Neuronal stem cell (in vitro differentiated cells): ENCODE results near the gene AQP7.
A peak's percentile ranks its signal among the peaks of the same experiment; 100 is the strongest.
"Not testable (repeated sequence)": the region's sequence is repeated elsewhere in the genome, so short reads cannot be mapped to it uniquely, and the experiment has no call there.

Source experiments
- DNase-seq: peaks from one replicate; pipeline ENCODE4 v3.0.0-alpha.2; 2013; ENCODE audit warnings: low spot score
- H2AFZ ChIP-seq: one replicate; pipeline ENCODE4 v1.6.1; 2013; ENCODE audit warnings: mild to moderate bottlenecking, low read length, inconsistent platforms
- H2AK5ac ChIP-seq: 2 replicates; pipeline ENCODE4 v1.6.1; 2013; ENCODE audit warnings: low read depth, mild to moderate bottlenecking, inconsistent platforms, low read length, moderate library complexity, mixed read lengths
- H2BK120ac ChIP-seq: 2 replicates; pipeline ENCODE4 v1.6.1; 2013; ENCODE audit warnings: low read depth, mild to moderate bottlenecking, inconsistent platforms, low read length, moderate library complexity, mixed read lengths
- H2BK12ac ChIP-seq: one replicate; pipeline ENCODE4 v1.6.1; 2013; ENCODE audit warnings: low read length, inconsistent platforms
- H2BK15ac ChIP-seq: 2 replicates; pipeline ENCODE4 v1.6.1; 2013; ENCODE audit warnings: mild to moderate bottlenecking, low read length, inconsistent platforms, mixed read lengths
- H2BK5ac ChIP-seq: one replicate; pipeline ENCODE4 v1.6.1; 2013; ENCODE audit warnings: inconsistent platforms, mild to moderate bottlenecking, low read length, moderate library complexity
- H3K14ac ChIP-seq: one replicate; pipeline ENCODE4 v1.6.1; 2013; ENCODE audit warnings: low read length, inconsistent platforms
- H3K18ac ChIP-seq: 2 replicates; pipeline ENCODE4 v1.6.1; 2013; ENCODE audit warnings: low read length, inconsistent platforms
- H3K23ac ChIP-seq: 2 replicates; pipeline ENCODE4 v1.6.1; 2013; ENCODE audit warnings: low read depth, mild to moderate bottlenecking, mixed read lengths, low read length, inconsistent platforms; ENCODE audit not compliant: poor library complexity
- H3K27ac ChIP-seq: replicated peaks from 3 replicates; pipeline ENCODE4 v1.5.1; 2013; ENCODE audit warnings: low read length, inconsistent platforms
- H3K27me3 ChIP-seq, 3 experiments: 2 replicates each; pipeline ENCODE4 v1.6.1; 2013; ENCODE audit warnings: low read length in 3 of 3, mild to moderate bottlenecking in 2 of 3, inconsistent platforms in 1 of 3, low read depth in 1 of 3, mixed read lengths in 1 of 3, moderate library complexity in 1 of 3; ENCODE audit not compliant: control insufficient read depth in 3 of 3, insufficient read depth in 3 of 3
- H3K36me3 ChIP-seq, 2 donors: replicated peaks in 1 of 2; 2 replicates each; pipeline ENCODE4 v1.6.1; 2013; ENCODE audit warnings: low read length in 2 of 2; ENCODE audit not compliant: control insufficient read depth in 2 of 2, insufficient read depth in 2 of 2
- H3K4ac ChIP-seq: 2 replicates; pipeline ENCODE4 v1.6.1; 2013; ENCODE audit warnings: inconsistent platforms, mild to moderate bottlenecking, low read length, moderate library complexity
- H3K4me1 ChIP-seq, 2 donors: 1 replicate in 1 of 2; 2 replicates in 1 of 2; pipeline ENCODE4 v1.6.1; 2013; ENCODE audit warnings: low read length in 2 of 2, low read depth in 1 of 2; ENCODE audit not compliant: control insufficient read depth in 2 of 2, insufficient read depth in 1 of 2
- H3K4me2 ChIP-seq: one replicate; pipeline ENCODE4 v1.6.1; 2013; ENCODE audit warnings: mild to moderate bottlenecking, low read length, inconsistent platforms; ENCODE audit not compliant: insufficient read depth, poor library complexity, severe bottlenecking
- H3K4me3 ChIP-seq, 2 donors: 2 replicates each; pipeline ENCODE4 v1.5.1; 2013; ENCODE audit warnings: low read length in 2 of 2, mild to moderate bottlenecking in 2 of 2, inconsistent platforms in 1 of 2, moderate library complexity in 1 of 2
- H3K79me1 ChIP-seq: one replicate; pipeline ENCODE4 v1.6.1; 2013; ENCODE audit warnings: low read depth, mild to moderate bottlenecking, inconsistent platforms, low read length, moderate library complexity
- H3K9ac ChIP-seq: one replicate; pipeline ENCODE4 v1.6.1; 2013; ENCODE audit warnings: mild to moderate bottlenecking, low read depth, low read length, inconsistent platforms; ENCODE audit not compliant: poor library complexity
- H3K9me3 ChIP-seq, 2 donors: replicated peaks in 1 of 2; 2 replicates each; pipeline versions ENCODE3 to v1.6.1; 2013; ENCODE audit warnings: low read length in 2 of 2, mild to moderate bottlenecking in 2 of 2, inconsistent platforms in 1 of 2, low read depth in 1 of 2, mixed read lengths in 1 of 2, moderate library complexity in 1 of 2; ENCODE audit not compliant: control insufficient read depth in 2 of 2, insufficient read depth in 1 of 2
- H4K8ac ChIP-seq: one replicate; pipeline ENCODE4 v1.6.1; 2013; ENCODE audit warnings: low read depth, mild to moderate bottlenecking, inconsistent platforms, low read length, moderate library complexity
- H4K91ac ChIP-seq: one replicate; pipeline ENCODE4 v1.6.1; 2013; ENCODE audit warnings: low read length, low read depth, mild to moderate bottlenecking, inconsistent platforms; ENCODE audit not compliant: poor library complexity
- WGBS, 2 donors: extraction: QIAGEN DNeasy Blood & Tissue Kit; methylation state at CpG; one replicate each; pipeline ENCODE4 v1.1.7; 2013; ENCODE audit warnings: missing lambda C conversion rate in 2 of 2, mixed read lengths in 1 of 2; ENCODE audit not compliant: insufficient read length in 2 of 2, insufficient replicate concordance in 1 of 2; ENCODE audit errors: extremely low coverage in 2 of 2; 5-methylcytosine and 5-hydroxymethylcytosine counted together

The AQP7 gene

GRCh38 chr9:33404788-33405362 lies 2.5 kb upstream of the AQP7 start:
- no peak overlapping the region for H3K4ac ChIP-seq
- H3K79me1 ChIP-seq = peaks cover 2% of the 10 kb centered on the region
- peaks cover 5% of the 10 kb centered on the region in 2 donors for H3K4me1 ChIP-seq
- no peak overlapping the region for H2BK120ac ChIP-seq
- no peak overlapping the region for H3K4me2 ChIP-seq
- no peak overlapping the region for H3K4me3 ChIP-seq
- no peaks in the 10 kb centered on the region for H3K36me3 ChIP-seq
- no peak overlapping the region for H2AK5ac ChIP-seq
- H3K23ac ChIP-seq = no peak overlapping the region
- peak overlapping the region; percentile 64 for H3K18ac ChIP-seq
- peak overlapping the region; percentile 60 for H2AFZ ChIP-seq
- no peaks in the 10 kb centered on the region for H3K9me3 ChIP-seq
- no peak overlapping the region for H4K91ac ChIP-seq
- H3K27ac ChIP-seq = no peak overlapping the region
- no CpG with 5 or more reads among the region's 4 CpGs for WGBS, 2 donors
- H3K9ac ChIP-seq = no peak overlapping the region
- H4K8ac ChIP-seq = no peak overlapping the region
- no peak overlapping the region for H2BK5ac ChIP-seq
- H2BK12ac ChIP-seq = peak overlapping the region; percentile 75
- peaks cover 0 to 5% (median 0%) of the 10 kb centered on the region in 3 experiments for H3K27me3 ChIP-seq
- no peak for DNase-seq
- peak overlapping the region; percentile 73 for H2BK15ac ChIP-seq
- H3K14ac ChIP-seq = no peak overlapping the region

- Histone ChIP-seq H3K4me3 (no peak overlapping the region), H2AK5ac (no peak overlapping the region), H3K18ac (peak overlapping the region; percentile 19), H3K79me1 (peaks cover 2% of the 10 kb centered on the region), H4K91ac (no peak overlapping the region), H3K4ac (no peak overlapping the region), H3K23ac (no peak overlapping the region), H2AFZ (peak overlapping the region; percentile 60), H3K4me2 (no peak overlapping the region), H3K4me1 (peaks cover 5% of the 10 kb centered on the region in 2 donors), H4K8ac (no peak overlapping the region), H3K36me3 (no peaks in the 10 kb centered on the region), H3K14ac (no peak overlapping the region), H3K9ac (no peak overlapping the region), H2BK12ac (no peak overlapping the region), H3K27ac (no peak overlapping the region), H3K9me3 (no peaks in the 10 kb centered on the region), H2BK15ac (no peak overlapping the region), H2BK120ac (no peak overlapping the region), H2BK5ac (no peak overlapping the region), H3K27me3 (peaks cover 0 to 5% (median 0%) of the 10 kb centered on the region in 3 experiments)
- WGBS, 2 donors = no CpG with 5 or more reads among the region's 17 CpGs
- no peak for DNase-seq
These were observed 1.8 kb upstream of the AQP7 start for GRCh38 chr9:33403941-33404787.

- H2BK15ac ChIP-seq, H3K23ac ChIP-seq, H3K18ac ChIP-seq, H2BK5ac ChIP-seq, H3K4me3 ChIP-seq, H3K4me2 ChIP-seq, H3K4ac ChIP-seq, H3K27me3 ChIP-seq, H3K79me1 ChIP-seq, H3K36me3 ChIP-seq, H2BK120ac ChIP-seq, H4K8ac ChIP-seq, H3K4me1 ChIP-seq, H3K14ac ChIP-seq, H2AK5ac ChIP-seq, H2BK12ac ChIP-seq, H3K27ac ChIP-seq, H4K91ac ChIP-seq, DNase-seq, H3K9me3 ChIP-seq, H3K9ac ChIP-seq: not testable (repeated sequence)
- no CpG with 5 or more reads among the region's 10 CpGs for WGBS, 2 donors
- peak overlapping the region; percentile 56 for H2AFZ ChIP-seq
These were observed 559 bp downstream of the AQP7 start for GRCh38 chr9:33401809-33402208.

- not testable (repeated sequence) for H4K8ac ChIP-seq, H2AK5ac ChIP-seq, H3K27ac ChIP-seq, H2BK5ac ChIP-seq, H3K79me1 ChIP-seq, H3K4ac ChIP-seq, H3K36me3 ChIP-seq, H3K23ac ChIP-seq, DNase-seq, H3K4me1 ChIP-seq, H3K27me3 ChIP-seq, H3K4me2 ChIP-seq, H3K9ac ChIP-seq, H2BK12ac ChIP-seq, H3K18ac ChIP-seq, H4K91ac ChIP-seq, H3K4me3 ChIP-seq, H2BK120ac ChIP-seq, H2BK15ac ChIP-seq, H2AFZ ChIP-seq, H3K14ac ChIP-seq, H3K9me3 ChIP-seq
- WGBS, 2 donors = no CpG with 5 or more reads among the region's 4 CpGs
These were observed 3.3 kb downstream of the AQP7 start for GRCh38 chr9:33399047-33399446.
